PC-9 (cell line): Measurements from ENCODE around the gene PTEN.

ENCODE experiments used
- EZH2 ChIP-seq: fragments of 200-600 bp; sonication (generic); IDR thresholded peaks from 2 replicates; pipeline ENCODE4 v1.8.0; 2017; ENCODE audit warnings: antibody characterized with exemption, low read depth
- TF ChIP-seq, protein P1 (sequence below): fragments of 200-600 bp; sonication (generic); conservative IDR thresholded peaks from 2 replicates; pipeline ENCODE4 v1.6.1; 2017; ENCODE audit warnings: mixed run types, antibody characterized with exemption, mild to moderate bottlenecking, moderate library complexity

DNA sequence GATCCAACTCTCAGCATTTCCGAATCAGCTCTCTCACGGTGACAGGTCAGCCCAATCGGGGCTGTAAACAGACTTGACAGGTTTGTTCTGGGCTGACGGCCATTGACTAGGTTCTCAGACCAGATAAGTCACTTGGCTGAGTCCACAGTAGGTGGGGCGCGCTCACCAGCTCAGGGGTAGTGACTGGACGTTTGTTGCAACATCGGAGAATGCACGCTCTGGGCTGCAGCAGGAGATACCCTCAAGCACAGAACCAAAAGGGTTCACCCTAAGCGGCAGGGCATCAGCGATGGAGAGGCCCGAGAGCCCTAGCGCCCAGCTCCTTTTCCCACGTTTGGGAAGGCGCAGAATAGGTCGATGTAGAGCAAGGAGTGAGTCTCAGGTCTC is 1.9 kb upstream of the PTEN start:
- TF ChIP-seq, protein P1, sequence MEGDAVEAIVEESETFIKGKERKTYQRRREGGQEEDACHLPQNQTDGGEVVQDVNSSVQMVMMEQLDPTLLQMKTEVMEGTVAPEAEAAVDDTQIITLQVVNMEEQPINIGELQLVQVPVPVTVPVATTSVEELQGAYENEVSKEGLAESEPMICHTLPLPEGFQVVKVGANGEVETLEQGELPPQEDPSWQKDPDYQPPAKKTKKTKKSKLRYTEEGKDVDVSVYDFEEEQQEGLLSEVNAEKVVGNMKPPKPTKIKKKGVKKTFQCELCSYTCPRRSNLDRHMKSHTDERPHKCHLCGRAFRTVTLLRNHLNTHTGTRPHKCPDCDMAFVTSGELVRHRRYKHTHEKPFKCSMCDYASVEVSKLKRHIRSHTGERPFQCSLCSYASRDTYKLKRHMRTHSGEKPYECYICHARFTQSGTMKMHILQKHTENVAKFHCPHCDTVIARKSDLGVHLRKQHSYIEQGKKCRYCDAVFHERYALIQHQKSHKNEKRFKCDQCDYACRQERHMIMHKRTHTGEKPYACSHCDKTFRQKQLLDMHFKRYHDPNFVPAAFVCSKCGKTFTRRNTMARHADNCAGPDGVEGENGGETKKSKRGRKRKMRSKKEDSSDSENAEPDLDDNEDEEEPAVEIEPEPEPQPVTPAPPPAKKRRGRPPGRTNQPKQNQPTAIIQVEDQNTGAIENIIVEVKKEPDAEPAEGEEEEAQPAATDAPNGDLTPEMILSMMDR: no peak; the same call in 1 of the 2 replicates
- no peak for TF ChIP-seq EZH2
